Measurements from ENCODE around the gene MRGPRX3. TPM values are rescaled to one million over a fixed set of nuclear protein-coding genes. Genes with fewer than 3 reads are reported as not detected.

Gene MRGPRX3
- polyA plus RNA-seq, 1 donor from 2014 or later = not detected

DNA sequence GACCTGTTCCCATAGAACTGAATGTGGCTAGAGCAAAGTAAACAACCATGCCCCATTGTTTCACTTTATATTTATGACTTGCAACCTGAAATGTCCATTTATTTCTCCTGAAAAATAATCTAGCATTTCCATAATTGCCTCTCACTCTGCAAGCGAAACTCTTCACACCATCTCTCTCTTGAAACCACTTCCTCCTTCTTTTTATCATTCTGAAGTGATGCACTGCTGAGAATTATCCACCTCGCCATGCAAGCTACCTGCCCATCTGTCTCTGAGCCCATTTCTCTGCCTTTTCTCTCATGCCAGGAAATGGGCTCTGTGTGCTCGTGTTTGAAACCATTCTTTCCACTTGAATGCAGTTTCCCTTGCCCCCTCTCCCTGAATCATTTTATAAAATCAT, 13.5 kb downstream of the MRGPRX3 start:
- no peaks in the 10 kb centered on the region for H3K9me3 ChIP-seq (ENCODE audit: low read length)
- no peaks in the 10 kb centered on the region for H4K20me1 ChIP-seq (ENCODE audit: insufficient read depth)
- H3K36me3 ChIP-seq (ENCODE audit: insufficient read depth, low read length) = no peaks in the 10 kb centered on the region
- TF ChIP-seq, protein P1, sequence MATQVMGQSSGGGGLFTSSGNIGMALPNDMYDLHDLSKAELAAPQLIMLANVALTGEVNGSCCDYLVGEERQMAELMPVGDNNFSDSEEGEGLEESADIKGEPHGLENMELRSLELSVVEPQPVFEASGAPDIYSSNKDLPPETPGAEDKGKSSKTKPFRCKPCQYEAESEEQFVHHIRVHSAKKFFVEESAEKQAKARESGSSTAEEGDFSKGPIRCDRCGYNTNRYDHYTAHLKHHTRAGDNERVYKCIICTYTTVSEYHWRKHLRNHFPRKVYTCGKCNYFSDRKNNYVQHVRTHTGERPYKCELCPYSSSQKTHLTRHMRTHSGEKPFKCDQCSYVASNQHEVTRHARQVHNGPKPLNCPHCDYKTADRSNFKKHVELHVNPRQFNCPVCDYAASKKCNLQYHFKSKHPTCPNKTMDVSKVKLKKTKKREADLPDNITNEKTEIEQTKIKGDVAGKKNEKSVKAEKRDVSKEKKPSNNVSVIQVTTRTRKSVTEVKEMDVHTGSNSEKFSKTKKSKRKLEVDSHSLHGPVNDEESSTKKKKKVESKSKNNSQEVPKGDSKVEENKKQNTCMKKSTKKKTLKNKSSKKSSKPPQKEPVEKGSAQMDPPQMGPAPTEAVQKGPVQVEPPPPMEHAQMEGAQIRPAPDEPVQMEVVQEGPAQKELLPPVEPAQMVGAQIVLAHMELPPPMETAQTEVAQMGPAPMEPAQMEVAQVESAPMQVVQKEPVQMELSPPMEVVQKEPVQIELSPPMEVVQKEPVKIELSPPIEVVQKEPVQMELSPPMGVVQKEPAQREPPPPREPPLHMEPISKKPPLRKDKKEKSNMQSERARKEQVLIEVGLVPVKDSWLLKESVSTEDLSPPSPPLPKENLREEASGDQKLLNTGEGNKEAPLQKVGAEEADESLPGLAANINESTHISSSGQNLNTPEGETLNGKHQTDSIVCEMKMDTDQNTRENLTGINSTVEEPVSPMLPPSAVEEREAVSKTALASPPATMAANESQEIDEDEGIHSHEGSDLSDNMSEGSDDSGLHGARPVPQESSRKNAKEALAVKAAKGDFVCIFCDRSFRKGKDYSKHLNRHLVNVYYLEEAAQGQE (IDR thresholded peaks at IDR 0.05; ENCODE audit: borderline replicate concordance) = no peak
- no peak for TF ChIP-seq EP300 (conservative IDR thresholded peaks at IDR 0.05; ENCODE audit: poor library complexity, severe bottlenecking)
- no peak for TF ChIP-seq POLR2AphosphoS5 (IDR thresholded peaks at IDR 0.05)
- no peak for TF ChIP-seq TAF1 (IDR thresholded peaks at IDR 0.05; ENCODE audit: low read depth)
- TF ChIP-seq, protein P2, sequence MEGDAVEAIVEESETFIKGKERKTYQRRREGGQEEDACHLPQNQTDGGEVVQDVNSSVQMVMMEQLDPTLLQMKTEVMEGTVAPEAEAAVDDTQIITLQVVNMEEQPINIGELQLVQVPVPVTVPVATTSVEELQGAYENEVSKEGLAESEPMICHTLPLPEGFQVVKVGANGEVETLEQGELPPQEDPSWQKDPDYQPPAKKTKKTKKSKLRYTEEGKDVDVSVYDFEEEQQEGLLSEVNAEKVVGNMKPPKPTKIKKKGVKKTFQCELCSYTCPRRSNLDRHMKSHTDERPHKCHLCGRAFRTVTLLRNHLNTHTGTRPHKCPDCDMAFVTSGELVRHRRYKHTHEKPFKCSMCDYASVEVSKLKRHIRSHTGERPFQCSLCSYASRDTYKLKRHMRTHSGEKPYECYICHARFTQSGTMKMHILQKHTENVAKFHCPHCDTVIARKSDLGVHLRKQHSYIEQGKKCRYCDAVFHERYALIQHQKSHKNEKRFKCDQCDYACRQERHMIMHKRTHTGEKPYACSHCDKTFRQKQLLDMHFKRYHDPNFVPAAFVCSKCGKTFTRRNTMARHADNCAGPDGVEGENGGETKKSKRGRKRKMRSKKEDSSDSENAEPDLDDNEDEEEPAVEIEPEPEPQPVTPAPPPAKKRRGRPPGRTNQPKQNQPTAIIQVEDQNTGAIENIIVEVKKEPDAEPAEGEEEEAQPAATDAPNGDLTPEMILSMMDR (IDR thresholded peaks at IDR 0.05; ENCODE audit: poor library complexity, severe bottlenecking) = no peak
- no peak for TF ChIP-seq MXI1 (conservative IDR thresholded peaks at IDR 0.05; ENCODE audit: poor library complexity, severe bottlenecking)
- TF ChIP-seq RAD21 (conservative IDR thresholded peaks at IDR 0.05) = no peak
- no peak for TF ChIP-seq EZH2 (IDR thresholded peaks at IDR 0.05; ENCODE audit: borderline replicate concordance, insufficient read depth, low read length, poor library complexity, severe bottlenecking)
- TF ChIP-seq SMC3 (conservative IDR thresholded peaks at IDR 0.05; ENCODE audit: poor library complexity) = no peak
- no peak overlapping the region for H3K4me3 ChIP-seq (ENCODE audit: low read length)
- H3K9ac ChIP-seq (ENCODE audit: low read length) = no peak overlapping the region
- H3K4me2 ChIP-seq (ENCODE audit: low read length) = no peak overlapping the region
- H3F3A ChIP-seq (ENCODE audit: insufficient read depth, low read length, poor library complexity, severe bottlenecking) = no peaks in the 10 kb centered on the region
- no peaks in the 10 kb centered on the region for H3K9me2 ChIP-seq (ENCODE audit: insufficient read depth, low read length)
- H2AFZ ChIP-seq (ENCODE audit: low read depth, low read length) = no peak overlapping the region
- H3K27me3 ChIP-seq (ENCODE audit: insufficient read depth, low read depth, low read length) = no peaks in the 10 kb centered on the region
- no peak overlapping the region for H3K27ac ChIP-seq (ENCODE audit: low read length)
- H3K79me2 ChIP-seq (replicated peaks; ENCODE audit: insufficient read depth, low read length) = no peaks in the 10 kb centered on the region

DNA sequence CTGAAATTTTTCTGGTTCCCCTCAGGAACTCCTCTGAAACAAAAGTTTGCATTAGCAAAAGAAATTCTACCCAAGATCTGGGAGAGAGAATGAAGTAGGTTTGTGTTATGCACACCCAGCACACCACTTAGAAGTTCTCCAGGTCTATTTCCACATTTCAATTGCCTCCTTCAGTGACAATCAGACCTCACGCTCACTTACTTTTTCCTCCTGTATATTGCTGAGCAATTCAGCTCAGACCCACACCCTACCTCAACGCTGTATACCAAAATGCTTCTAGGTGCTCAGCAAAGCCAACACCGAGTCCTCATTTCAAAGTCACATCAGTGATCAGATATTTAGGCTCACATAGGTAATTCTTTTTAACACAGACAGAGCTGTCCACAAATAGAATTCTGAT, 19.2 kb downstream of the MRGPRX3 start:
- no peak overlapping the region for H3K4me2 ChIP-seq (ENCODE audit: low read length)
- no peaks in the 10 kb centered on the region for H3K79me2 ChIP-seq (replicated peaks; ENCODE audit: insufficient read depth, low read length)
- no peak for TF ChIP-seq POLR2AphosphoS5 (IDR thresholded peaks at IDR 0.05)
- no peak for TF ChIP-seq TAF1 (IDR thresholded peaks at IDR 0.05; ENCODE audit: low read depth)
- TF ChIP-seq MXI1 (conservative IDR thresholded peaks at IDR 0.05; ENCODE audit: poor library complexity, severe bottlenecking) = no peak
- no peaks in the 10 kb centered on the region for H3K27me3 ChIP-seq (ENCODE audit: insufficient read depth, low read depth, low read length)
- no peak overlapping the region for H3K9ac ChIP-seq (ENCODE audit: low read length)
- H3K4me3 ChIP-seq (ENCODE audit: low read length) = no peak overlapping the region
- H4K20me1 ChIP-seq (ENCODE audit: insufficient read depth) = no peaks in the 10 kb centered on the region
- no peak overlapping the region for H2AFZ ChIP-seq (ENCODE audit: low read depth, low read length)
- no peak overlapping the region for H3K27ac ChIP-seq (ENCODE audit: low read length)
- no peaks in the 10 kb centered on the region for H3K9me2 ChIP-seq (ENCODE audit: insufficient read depth, low read length)
- no peaks in the 10 kb centered on the region for H3K9me3 ChIP-seq (ENCODE audit: low read length)
- no peaks in the 10 kb centered on the region for H3K36me3 ChIP-seq (ENCODE audit: insufficient read depth, low read length)
- H3F3A ChIP-seq (ENCODE audit: insufficient read depth, low read length, poor library complexity, severe bottlenecking) = no peaks in the 10 kb centered on the region

DNA sequence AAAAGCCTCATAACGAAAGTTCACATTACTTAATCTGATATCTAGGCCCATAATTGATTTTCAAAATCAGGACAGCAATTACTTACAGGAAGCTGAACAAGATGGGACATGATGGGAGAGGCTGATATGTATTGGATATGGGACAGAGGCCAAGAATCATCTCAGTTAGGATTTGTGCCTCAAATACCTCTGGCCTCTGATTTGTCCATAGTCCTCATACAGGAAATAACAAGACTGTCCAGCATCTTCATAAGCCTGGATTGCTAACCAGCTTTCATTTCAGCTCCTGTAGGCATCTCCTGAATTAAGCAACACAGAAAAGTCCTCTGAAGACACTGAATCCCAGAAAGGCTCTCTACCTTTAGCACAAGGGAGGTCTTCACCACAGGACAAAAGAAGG, 36.0 kb downstream of the MRGPRX3 start:
- no peaks in the 10 kb centered on the region for H3K27me3 ChIP-seq (ENCODE audit: insufficient read depth, low read depth, low read length)
- no peak overlapping the region for H3K9ac ChIP-seq (ENCODE audit: low read length)
- H3K4me2 ChIP-seq (ENCODE audit: low read length) = no peak overlapping the region
- no peaks in the 10 kb centered on the region for H3F3A ChIP-seq (ENCODE audit: insufficient read depth, low read length, poor library complexity, severe bottlenecking)
- no peaks in the 10 kb centered on the region for H3K79me2 ChIP-seq (replicated peaks; ENCODE audit: insufficient read depth, low read length)
- TF ChIP-seq, protein P2 (IDR thresholded peaks at IDR 0.05; ENCODE audit: poor library complexity, severe bottlenecking) = no peak
- TF ChIP-seq POLR2AphosphoS5 (IDR thresholded peaks at IDR 0.05) (no peak), TAF1 (IDR thresholded peaks at IDR 0.05; ENCODE audit: low read depth) (no peak)
- TF ChIP-seq, protein P1 (IDR thresholded peaks at IDR 0.05; ENCODE audit: borderline replicate concordance) = no peak
- H3K9me2 ChIP-seq (ENCODE audit: insufficient read depth, low read length) = no peaks in the 10 kb centered on the region
- H2AFZ ChIP-seq (ENCODE audit: low read depth, low read length) = no peak overlapping the region
- H4K20me1 ChIP-seq (ENCODE audit: insufficient read depth) = no peaks in the 10 kb centered on the region
- H3K9me3 ChIP-seq (ENCODE audit: low read length) = no peaks in the 10 kb centered on the region
- H3K27ac ChIP-seq (ENCODE audit: low read length) = no peak overlapping the region
- H3K36me3 ChIP-seq (ENCODE audit: insufficient read depth, low read length) = no peaks in the 10 kb centered on the region
- H3K4me3 ChIP-seq (ENCODE audit: low read length) = no peak overlapping the region

All from neural cell (in vitro differentiated cells).